ENCODE measurements around the gene ZNF823. TPM values are rescaled to one million over a fixed set of nuclear protein-coding genes. Genes with fewer than 3 reads are reported as not detected.

The ZNF823 gene
- total and polyA plus RNA-seq, 2 donors (not counting 3 experiments of a cell fraction or from before 2014, with no cell fraction given) = 1.4 to 4.4 TPM

DNA sequence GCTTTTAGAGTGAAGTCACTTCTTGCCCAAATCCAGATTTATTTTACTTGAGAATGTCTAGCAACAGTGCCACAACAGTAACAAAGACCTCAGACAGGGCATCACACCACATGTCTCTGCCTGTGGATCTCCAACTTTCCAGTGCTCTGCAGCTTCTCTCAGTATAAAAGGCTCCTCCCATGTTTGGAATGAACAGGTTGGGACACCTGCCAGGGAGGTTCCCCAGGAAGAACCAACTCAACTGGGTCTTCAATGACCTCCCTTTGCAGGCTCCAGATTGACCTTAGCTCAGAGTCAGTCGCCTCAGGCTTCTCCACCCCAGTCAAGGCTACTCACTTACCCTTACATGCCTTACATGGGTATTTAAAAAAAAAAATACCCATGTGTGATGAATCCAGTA, 3.4 kb downstream of the ZNF823 start:
- no peak for TF ChIP-seq FOS (IDR thresholded peaks at IDR 0.05; ENCODE audit: borderline replicate concordance, insufficient read depth, low read length)
- no peak for TF ChIP-seq POLR2AphosphoS5 (IDR thresholded peaks at IDR 0.05; ENCODE audit: insufficient read depth, low read depth, low read length)
- TF ChIP-seq, protein P1, sequence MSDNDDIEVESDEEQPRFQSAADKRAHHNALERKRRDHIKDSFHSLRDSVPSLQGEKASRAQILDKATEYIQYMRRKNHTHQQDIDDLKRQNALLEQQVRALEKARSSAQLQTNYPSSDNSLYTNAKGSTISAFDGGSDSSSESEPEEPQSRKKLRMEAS (IDR thresholded peaks at IDR 0.05; ENCODE audit: insufficient read depth, insufficient read length) = no peak
- TF ChIP-seq JUN (IDR thresholded peaks at IDR 0.05; ENCODE audit: borderline replicate concordance, insufficient read depth, insufficient read length, low read depth) = no peak
- no peak for TF ChIP-seq POLR2A (IDR thresholded peaks at IDR 0.05; ENCODE audit: low read depth, low read length)

DNA sequence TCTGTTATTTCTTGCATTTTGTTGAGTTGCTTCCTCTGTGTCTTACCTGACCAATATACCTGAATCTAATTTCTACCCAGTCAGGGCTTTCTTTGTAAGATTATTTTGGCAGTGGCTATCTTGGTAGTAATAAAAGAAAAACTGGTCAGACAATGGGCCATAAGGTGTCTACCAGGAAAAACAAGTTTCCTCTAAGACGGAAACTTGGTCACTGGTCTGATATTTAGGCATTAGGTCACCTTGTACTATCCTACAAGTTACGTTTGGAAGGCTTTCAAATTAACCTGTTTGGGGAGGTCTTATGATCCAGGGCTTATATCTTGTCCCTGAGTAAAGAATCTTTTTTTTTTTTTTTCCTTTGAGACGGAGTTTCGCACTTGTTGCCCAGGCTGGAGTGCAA, 9.2 kb downstream of the ZNF823 start:
- H3K4me2 ChIP-seq (ENCODE audit: insufficient read depth, low read length) = no peak overlapping the region
- POLR2A ChIA-PET = no interaction called here
- no peak overlapping the region for H3K27ac ChIP-seq (ENCODE audit: insufficient read depth, low read depth, low read length)
- H3K4me1 ChIP-seq (ENCODE audit: control insufficient read depth, extremely low read depth, insufficient read depth, low read length) = no peaks in the 10 kb centered on the region
- H4K20me1 ChIP-seq (replicated peaks; ENCODE audit: control insufficient read depth, extremely low read depth, insufficient read depth, low read length) = no peaks in the 10 kb centered on the region
- no TSS peak for BruUV-seq (replicated peaks)
- peaks cover 22% of the 10 kb centered on the region for H3K79me2 ChIP-seq (ENCODE audit: control insufficient read depth, insufficient read depth, low read length)
- H3K27me3 ChIP-seq (ENCODE audit: control insufficient read depth in 2 of 2, insufficient read depth in 2 of 2, low read length in 2 of 2) = no peaks in the 10 kb centered on the region
- H3K9me1 ChIP-seq (replicated peaks; ENCODE audit: control insufficient read depth, extremely low read depth, insufficient read depth, low read length) = peaks cover 3% of the 10 kb centered on the region
- DNase-seq (ENCODE audit: low read depth, low spot score) (no peak), FAIRE-seq (no peak)
- H3K9me3 ChIP-seq (replicated peaks; ENCODE audit: control insufficient read depth, insufficient read depth, low read length) = peaks cover 3% of the 10 kb centered on the region
- no peak overlapping the region for H2AFZ ChIP-seq (ENCODE audit: low read depth, low read length)
- dilution Hi-C loops (cut with MboI; ENCODE audit: extremely low pct_ligation_motif_present, low sequenced_read_pairs) = no loop called here
- TF ChIP-seq, protein P2, sequence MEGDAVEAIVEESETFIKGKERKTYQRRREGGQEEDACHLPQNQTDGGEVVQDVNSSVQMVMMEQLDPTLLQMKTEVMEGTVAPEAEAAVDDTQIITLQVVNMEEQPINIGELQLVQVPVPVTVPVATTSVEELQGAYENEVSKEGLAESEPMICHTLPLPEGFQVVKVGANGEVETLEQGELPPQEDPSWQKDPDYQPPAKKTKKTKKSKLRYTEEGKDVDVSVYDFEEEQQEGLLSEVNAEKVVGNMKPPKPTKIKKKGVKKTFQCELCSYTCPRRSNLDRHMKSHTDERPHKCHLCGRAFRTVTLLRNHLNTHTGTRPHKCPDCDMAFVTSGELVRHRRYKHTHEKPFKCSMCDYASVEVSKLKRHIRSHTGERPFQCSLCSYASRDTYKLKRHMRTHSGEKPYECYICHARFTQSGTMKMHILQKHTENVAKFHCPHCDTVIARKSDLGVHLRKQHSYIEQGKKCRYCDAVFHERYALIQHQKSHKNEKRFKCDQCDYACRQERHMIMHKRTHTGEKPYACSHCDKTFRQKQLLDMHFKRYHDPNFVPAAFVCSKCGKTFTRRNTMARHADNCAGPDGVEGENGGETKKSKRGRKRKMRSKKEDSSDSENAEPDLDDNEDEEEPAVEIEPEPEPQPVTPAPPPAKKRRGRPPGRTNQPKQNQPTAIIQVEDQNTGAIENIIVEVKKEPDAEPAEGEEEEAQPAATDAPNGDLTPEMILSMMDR (IDR thresholded peaks at IDR 0.05; ENCODE audit: extremely low read depth in 1 of 2, insufficient read depth in 1 of 2, low read depth in 1 of 2, low read length in 2 of 2) = no peak
- no peak for TF ChIP-seq MYC (IDR thresholded peaks at IDR 0.05; ENCODE audit: low read depth, low read length)
- TF ChIP-seq, protein P1 (IDR thresholded peaks at IDR 0.05; ENCODE audit: insufficient read depth, insufficient read length) = no peak
- TF ChIP-seq GATA2 (IDR thresholded peaks at IDR 0.05; ENCODE audit: insufficient read depth, insufficient read length, low read depth, low read length) = no peak
- no peak for TF ChIP-seq JUN (IDR thresholded peaks at IDR 0.05; ENCODE audit: borderline replicate concordance, insufficient read depth, insufficient read length, low read depth)
- no peak for TF ChIP-seq FOS (IDR thresholded peaks at IDR 0.05; ENCODE audit: borderline replicate concordance, insufficient read depth, low read length)
- TF ChIP-seq POLR2A (IDR thresholded peaks at IDR 0.05; ENCODE audit: low read depth, low read length) = no peak
- TF ChIP-seq EZH2 (IDR thresholded peaks at IDR 0.05; ENCODE audit: borderline replicate concordance, low read depth, low read length, severe bottlenecking) = no peak
- no peak for TF ChIP-seq POLR2AphosphoS5 (IDR thresholded peaks at IDR 0.05; ENCODE audit: insufficient read depth, low read depth, low read length)
- CTCF ChIA-PET = no interaction called here
- no peak overlapping the region for H3K9ac ChIP-seq (replicated peaks; ENCODE audit: extremely low read depth, insufficient read depth, low read length)
- peaks cover 3 to 6% of the 10 kb centered on the region in 2 experiments for H3K36me3 ChIP-seq (ENCODE audit: control insufficient read depth in 2 of 2, extremely low read depth in 1 of 2, insufficient read depth in 2 of 2, low read length in 2 of 2)
- intact Hi-C loops (cut with micrococcal nuclease) = no loop called here
- no peak overlapping the region for H3K4me3 ChIP-seq (replicated peaks in 1 of 3; ENCODE audit: insufficient read depth in 1 of 3, low read depth in 1 of 3, low read length in 3 of 3)

More for the DNA sequence above, 3.4 kb downstream of the ZNF823 start:
- no peak overlapping the region for H3K9ac ChIP-seq (replicated peaks; ENCODE audit: extremely low read depth, insufficient read depth, low read length)
- ChIA-PET CTCF (interaction anchor here (3.9 kb wide), 1 partner anchor 36 kb away, joined by 26 read pairs; no protein-coding TSS in a partner anchor), POLR2A (no interaction called here)
- no peaks in the 10 kb centered on the region for H3K36me3 ChIP-seq (ENCODE audit: control insufficient read depth in 2 of 2, extremely low read depth in 1 of 2, insufficient read depth in 2 of 2, low read length in 2 of 2)
- H2AFZ ChIP-seq (ENCODE audit: low read depth, low read length) = no peak overlapping the region
- DNase-seq (ENCODE audit: low read depth, low spot score) (no peak), FAIRE-seq (no peak)
- no peak overlapping the region for H3K4me2 ChIP-seq (ENCODE audit: insufficient read depth, low read length)
- dilution Hi-C loops (cut with MboI; ENCODE audit: extremely low pct_ligation_motif_present, low sequenced_read_pairs) (no loop called here), intact Hi-C loops (cut with micrococcal nuclease) (loop anchor here (5.0 kb wide), 1 partner anchor 138 kb away; the partner anchor contains the start of gene ZNF627)
- H3K4me1 ChIP-seq (ENCODE audit: control insufficient read depth, extremely low read depth, insufficient read depth, low read length) = peaks cover 13% of the 10 kb centered on the region
- no peaks in the 10 kb centered on the region for H3K27me3 ChIP-seq (ENCODE audit: control insufficient read depth in 2 of 2, insufficient read depth in 2 of 2, low read length in 2 of 2)
- no TSS peak for BruUV-seq (replicated peaks)
- H3K79me2 ChIP-seq (ENCODE audit: control insufficient read depth, insufficient read depth, low read length) = peaks cover 35% of the 10 kb centered on the region
- H3K27ac ChIP-seq (ENCODE audit: insufficient read depth, low read depth, low read length) = no peak overlapping the region
- no peak overlapping the region for H3K4me3 ChIP-seq (replicated peaks in 1 of 3; ENCODE audit: insufficient read depth in 1 of 3, low read depth in 1 of 3, low read length in 3 of 3)
- H3K9me1 ChIP-seq (replicated peaks; ENCODE audit: control insufficient read depth, extremely low read depth, insufficient read depth, low read length) = peaks cover 1% of the 10 kb centered on the region
- H4K20me1 ChIP-seq (replicated peaks; ENCODE audit: control insufficient read depth, extremely low read depth, insufficient read depth, low read length) = no peaks in the 10 kb centered on the region
- no peaks in the 10 kb centered on the region for H3K9me3 ChIP-seq (replicated peaks; ENCODE audit: control insufficient read depth, insufficient read depth, low read length)

All from endothelial cell of umbilical vein (primary cell).